Measurements from ENCODE around the gene LILRB3. TPM values are rescaled to one million over a fixed set of nuclear protein-coding genes. Genes with fewer than 3 reads are reported as not detected.

LILRB3 gene
- total and polyA plus RNA-seq, 2 experiments from 2014 or later: not detected

DNA sequence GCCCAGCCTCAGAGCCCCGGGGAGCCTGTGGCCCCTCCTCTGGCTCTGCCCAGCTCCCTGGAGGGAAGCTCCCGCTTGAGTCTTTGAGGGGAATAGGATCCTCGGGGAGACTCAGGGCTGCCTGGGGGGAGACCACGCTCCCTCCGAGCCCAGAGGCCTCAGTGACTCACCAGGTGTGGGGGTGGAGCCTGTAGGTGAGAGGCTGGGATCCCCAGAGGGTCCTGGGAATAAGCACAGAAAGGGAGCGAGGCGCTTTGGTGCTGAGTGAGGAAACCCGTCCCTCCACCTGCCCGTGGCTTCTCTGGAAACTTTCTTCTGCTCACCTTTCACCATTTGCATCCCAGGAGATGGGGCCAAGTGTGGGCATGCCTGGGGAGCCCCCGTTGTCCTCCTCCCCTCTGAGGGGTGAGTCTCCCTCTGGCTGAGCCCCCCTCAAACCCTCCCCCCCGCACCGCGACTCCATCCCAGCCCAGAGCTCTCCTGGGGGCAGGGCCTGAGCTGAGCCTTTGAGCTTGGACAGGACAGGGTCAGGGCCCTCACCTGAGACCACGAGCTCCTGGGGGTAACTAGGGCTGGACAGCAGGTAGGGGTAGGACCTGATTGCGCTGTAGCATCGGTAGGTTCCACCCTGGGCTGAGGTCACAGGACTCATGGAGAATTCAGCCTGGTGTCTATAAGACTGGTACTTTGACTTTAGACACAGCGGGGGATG is 31.5 kb upstream of the LILRB3 start (continued):
- TF ChIP-seq, protein P1, sequence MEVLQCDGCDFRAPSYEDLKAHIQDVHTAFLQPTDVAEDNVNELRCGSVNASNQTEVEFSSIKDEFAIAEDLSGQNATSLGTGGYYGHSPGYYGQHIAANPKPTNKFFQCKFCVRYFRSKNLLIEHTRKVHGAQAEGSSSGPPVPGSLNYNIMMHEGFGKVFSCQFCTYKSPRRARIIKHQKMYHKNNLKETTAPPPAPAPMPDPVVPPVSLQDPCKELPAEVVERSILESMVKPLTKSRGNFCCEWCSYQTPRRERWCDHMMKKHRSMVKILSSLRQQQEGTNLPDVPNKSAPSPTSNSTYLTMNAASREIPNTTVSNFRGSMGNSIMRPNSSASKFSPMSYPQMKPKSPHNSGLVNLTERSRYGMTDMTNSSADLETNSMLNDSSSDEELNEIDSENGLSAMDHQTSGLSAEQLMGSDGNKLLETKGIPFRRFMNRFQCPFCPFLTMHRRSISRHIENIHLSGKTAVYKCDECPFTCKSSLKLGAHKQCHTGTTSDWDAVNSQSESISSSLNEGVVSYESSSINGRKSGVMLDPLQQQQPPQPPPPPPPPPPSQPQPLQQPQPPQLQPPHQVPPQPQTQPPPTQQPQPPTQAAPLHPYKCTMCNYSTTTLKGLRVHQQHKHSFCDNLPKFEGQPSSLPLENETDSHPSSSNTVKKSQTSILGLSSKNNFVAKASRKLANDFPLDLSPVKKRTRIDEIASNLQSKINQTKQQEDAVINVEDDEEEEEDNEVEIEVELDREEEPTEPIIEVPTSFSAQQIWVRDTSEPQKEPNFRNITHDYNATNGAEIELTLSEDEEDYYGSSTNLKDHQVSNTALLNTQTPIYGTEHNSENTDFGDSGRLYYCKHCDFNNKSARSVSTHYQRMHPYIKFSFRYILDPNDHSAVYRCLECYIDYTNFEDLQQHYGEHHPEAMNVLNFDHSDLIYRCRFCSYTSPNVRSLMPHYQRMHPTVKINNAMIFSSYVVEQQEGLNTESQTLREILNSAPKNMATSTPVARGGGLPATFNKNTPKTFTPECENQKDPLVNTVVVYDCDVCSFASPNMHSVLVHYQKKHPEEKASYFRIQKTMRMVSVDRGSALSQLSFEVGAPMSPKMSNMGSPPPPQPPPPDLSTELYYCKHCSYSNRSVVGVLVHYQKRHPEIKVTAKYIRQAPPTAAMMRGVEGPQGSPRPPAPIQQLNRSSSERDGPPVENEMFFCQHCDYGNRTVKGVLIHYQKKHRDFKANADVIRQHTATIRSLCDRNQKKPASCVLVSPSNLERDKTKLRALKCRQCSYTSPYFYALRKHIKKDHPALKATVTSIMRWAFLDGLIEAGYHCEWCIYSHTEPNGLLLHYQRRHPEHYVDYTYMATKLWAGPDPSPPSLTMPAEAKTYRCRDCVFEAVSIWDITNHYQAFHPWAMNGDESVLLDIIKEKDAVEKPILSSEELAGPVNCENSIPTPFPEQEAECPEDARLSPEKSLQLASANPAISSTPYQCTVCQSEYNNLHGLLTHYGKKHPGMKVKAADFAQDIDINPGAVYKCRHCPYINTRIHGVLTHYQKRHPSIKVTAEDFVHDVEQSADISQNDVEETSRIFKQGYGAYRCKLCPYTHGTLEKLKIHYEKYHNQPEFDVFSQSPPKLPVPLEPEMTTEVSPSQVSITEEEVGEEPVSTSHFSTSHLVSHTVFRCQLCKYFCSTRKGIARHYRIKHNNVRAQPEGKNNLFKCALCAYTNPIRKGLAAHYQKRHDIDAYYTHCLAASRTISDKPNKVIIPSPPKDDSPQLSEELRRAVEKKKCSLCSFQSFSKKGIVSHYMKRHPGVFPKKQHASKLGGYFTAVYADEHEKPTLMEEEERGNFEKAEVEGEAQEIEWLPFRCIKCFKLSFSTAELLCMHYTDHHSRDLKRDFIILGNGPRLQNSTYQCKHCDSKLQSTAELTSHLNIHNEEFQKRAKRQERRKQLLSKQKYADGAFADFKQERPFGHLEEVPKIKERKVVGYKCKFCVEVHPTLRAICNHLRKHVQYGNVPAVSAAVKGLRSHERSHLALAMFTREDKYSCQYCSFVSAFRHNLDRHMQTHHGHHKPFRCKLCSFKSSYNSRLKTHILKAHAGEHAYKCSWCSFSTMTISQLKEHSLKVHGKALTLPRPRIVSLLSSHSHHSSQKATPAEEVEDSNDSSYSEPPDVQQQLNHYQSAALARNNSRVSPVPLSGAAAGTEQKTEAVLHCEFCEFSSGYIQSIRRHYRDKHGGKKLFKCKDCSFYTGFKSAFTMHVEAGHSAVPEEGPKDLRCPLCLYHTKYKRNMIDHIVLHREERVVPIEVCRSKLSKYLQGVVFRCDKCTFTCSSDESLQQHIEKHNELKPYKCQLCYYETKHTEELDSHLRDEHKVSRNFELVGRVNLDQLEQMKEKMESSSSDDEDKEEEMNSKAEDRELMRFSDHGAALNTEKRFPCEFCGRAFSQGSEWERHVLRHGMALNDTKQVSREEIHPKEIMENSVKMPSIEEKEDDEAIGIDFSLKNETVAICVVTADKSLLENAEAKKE (CRISPR knock-in tag; IDR thresholded peaks at IDR 0.05): no peak
- TF ChIP-seq CTCF (conservative IDR thresholded peaks at IDR 0.05; ENCODE audit: low read depth in 2 of 2) (no peak), POLR2AphosphoS5 (IDR thresholded peaks at IDR 0.05; ENCODE audit: low read depth) (no peak), STAT1 (IDR thresholded peaks at IDR 0.05; ENCODE audit: unreplicated experiment) (no peak), CREB1 (CRISPR knock-in tag; IDR thresholded peaks at IDR 0.05; ENCODE audit: low read depth) (no peak), JUNB (IDR thresholded peaks at IDR 0.05; ENCODE audit: unreplicated experiment) (no peak), ZNF331 (CRISPR knock-in tag; IDR thresholded peaks at IDR 0.05; ENCODE audit: low read depth) (no peak), EZH2phosphoT487 (IDR thresholded peaks at IDR 0.05; ENCODE audit: unreplicated experiment) (no peak), ZNF114 (CRISPR knock-in tag; IDR thresholded peaks at IDR 0.05) (no peak), NANOG (IDR thresholded peaks at IDR 0.05; ENCODE audit: borderline replicate concordance) (no peak), EZH2 (IDR thresholded peaks at IDR 0.05; ENCODE audit: low read depth, unreplicated experiment) (no peak)
- TF ChIP-seq, protein P2, sequence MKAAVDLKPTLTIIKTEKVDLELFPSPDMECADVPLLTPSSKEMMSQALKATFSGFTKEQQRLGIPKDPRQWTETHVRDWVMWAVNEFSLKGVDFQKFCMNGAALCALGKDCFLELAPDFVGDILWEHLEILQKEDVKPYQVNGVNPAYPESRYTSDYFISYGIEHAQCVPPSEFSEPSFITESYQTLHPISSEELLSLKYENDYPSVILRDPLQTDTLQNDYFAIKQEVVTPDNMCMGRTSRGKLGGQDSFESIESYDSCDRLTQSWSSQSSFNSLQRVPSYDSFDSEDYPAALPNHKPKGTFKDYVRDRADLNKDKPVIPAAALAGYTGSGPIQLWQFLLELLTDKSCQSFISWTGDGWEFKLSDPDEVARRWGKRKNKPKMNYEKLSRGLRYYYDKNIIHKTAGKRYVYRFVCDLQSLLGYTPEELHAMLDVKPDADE (IDR thresholded peaks at IDR 0.05): no peak

All from GM23338 (cell line).